RKO (cell line): Measurements from ENCODE around the gene EHD1.

ENCODE experiments used
- DNase-seq: peaks from one replicate; pipeline ENCODE4 v3.0.0-alpha.2; 2016; ENCODE audit warnings: low spot score

The EHD1 gene

DNA sequence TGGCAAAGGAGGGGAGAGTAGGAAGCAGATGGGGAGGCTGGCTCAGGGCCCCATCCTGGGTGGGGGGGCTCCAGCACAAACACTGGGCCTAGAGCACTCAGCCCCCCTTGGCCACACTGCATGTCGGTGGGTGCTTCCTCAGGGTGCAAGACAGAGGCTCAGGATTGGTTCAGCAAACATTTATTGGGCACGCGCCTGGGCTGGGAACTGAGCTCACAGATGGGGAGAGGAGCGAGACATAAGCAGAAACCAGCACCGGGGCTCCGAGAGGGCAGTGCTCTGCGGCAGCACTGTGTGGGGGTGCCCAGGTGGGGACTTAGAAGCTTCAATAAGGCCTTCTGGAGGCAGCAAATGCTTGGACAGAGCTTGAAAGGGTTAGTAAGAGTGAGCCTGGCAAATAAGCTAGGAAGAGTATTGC is 12.1 kb upstream of the EHD1 start:
- DNase-seq = no peak

- DNase-seq = peak; percentile 43
Observed at GRCh38 chr11:64888729-64889511, 10.5 kb upstream of the EHD1 start.

DNA sequence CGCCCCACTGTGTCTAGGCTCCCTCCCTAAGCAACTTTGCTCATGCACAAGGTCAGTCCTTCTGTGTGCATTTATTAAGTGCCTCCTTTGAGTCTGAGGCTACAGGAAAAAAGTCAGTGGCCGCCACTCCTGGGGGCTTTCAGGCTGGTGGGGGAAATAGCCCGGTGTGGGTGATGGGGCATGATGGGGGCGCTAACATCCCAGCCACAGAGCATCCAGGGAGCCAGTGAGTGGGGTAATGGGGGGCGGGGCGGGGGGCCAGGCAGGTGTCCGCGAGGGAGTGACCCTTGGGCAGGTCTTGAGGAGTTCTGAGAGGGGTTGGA is 9.9 kb upstream of the EHD1 start:
- DNase-seq = no peak

DNA sequence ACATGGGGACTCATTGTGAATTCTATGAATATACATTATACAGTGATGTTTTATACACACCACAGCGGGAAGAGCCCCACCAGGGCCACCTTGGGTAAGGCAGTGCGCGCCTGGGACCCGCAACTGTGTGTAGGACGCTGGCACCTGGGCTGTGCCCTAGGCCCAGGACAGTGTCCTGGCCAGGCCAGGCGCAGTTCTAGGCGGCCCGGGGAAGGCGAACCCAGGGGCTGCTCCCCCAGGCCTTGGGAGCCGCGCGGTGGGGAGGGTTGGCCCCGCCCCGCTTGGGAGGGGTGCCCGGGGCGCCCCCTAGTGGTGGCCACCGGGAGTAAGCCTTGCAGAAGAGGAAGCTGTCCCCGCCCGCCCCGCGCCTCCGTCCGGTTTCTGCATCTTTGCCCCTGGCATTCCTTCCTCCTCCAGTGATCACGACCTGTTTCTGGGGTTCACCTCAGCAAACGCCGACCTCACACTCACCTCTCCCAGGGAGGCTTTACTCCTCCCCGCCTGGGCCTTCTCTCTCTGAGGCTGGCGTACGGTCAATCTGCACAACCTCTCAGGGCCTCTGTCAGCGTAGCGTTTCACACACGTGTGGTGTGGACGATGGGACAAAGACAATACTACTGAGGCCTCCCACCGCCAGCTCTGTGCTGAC is 9.5 kb upstream of the EHD1 start:
- DNase-seq = peak; percentile 62

DNA sequence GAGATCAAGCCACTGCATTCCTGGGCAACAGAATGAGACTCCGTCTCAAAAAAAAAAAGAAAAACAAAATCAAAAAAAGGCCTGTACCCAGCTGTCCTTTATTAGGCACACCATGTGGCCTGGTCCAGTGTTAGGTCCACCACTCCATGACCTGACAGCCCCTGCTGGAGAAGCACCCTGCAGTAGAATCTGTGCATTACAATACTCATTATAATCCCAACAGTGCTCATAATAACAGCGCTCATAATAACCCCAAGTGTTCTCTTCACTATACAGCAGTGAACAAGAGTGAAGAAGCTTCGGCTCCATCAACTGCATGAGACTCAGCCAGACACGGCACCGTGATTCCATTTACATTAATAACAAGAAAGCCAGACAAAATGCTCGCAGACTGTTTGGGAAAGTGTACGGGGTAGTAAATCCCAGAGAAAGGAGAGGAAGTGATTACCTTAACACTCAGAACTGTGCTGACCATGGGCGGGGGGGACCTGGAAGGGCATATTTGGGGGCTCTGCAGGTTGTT is 8.9 kb upstream of the EHD1 start:
- DNase-seq = no peak

DNA sequence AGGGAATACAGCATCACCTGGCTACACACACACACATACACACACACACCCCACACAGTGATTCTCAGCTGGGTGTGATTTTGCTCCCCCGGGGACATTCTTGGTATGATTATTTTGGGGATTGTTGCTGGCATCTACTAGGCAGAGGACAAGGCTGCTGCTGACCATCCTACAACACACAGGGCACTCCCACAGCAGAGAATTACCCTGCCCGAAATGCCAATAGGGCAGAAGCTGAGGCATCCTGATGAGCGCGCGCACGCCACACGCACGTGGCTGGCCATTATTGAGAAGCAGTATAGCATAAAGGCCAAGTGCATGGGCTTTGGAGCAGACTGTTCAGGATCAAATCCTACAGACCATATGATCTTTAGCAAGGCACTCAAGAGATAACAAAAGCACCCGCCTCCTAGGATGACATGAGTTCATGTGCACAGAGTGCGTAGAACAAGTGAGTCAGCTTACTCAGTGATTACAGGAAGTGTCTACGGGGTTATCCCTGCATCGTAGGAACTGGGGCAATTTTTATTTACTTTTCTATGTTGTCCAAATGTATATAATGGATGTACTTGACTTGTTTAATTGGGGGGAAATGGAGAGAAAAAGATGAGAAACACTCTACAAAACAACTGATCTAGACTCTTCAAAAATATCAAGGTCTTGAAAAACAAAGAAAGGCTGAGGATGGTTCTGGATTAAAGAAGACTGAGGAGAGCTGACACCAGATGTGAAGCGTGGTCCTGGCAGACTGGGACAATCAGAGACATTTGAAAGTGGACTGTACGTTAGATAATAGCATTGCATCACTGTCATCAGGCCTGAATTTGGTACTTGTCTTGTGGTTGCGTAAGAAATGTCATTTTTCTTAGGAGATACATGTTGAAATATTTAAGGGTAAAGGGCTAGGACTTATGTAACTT is 7.2 kb upstream of the EHD1 start:
- peak; percentile 81 for DNase-seq

DNA sequence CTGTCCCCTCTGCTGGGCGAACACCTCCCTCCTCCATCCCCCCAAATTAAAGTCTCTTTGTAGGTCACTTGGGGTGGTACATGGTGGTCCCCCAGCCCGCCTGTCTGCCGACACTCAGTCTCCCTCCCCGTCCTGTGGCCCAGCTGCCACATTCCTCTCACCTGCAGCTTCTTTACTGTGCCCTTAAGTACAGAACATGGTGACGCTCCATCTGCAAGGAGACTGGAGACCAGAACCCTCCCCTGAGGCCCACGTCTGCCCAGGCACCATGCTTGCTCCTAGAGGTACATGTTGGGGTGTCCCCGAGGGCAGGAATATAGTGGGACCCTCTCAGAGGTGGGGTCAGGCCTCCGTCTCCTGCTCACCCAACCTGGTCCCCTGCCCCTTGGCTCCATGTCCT is 5.6 kb upstream of the EHD1 start:
- DNase-seq = no peak

DNA sequence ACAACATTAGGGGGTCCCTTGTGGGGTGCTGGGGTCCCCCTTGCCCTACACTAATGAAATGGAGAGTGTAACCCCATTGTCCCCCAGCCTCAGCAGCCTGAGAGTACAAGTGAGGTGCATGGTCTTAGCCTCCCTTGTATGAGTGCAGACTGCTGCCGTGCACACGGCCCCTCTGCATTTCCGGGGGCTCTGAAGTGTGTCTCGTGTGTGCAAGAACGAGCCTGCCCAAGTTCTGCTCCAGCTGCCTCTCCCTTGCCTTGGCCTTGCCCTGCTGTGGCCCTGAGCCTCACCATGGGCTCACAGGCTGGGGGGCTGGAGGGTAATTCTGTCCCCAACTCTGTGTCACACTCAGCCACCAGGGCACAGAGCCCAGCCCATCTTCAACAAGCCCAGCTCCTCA is 5.2 kb upstream of the EHD1 start:
- DNase-seq = no peak

DNA sequence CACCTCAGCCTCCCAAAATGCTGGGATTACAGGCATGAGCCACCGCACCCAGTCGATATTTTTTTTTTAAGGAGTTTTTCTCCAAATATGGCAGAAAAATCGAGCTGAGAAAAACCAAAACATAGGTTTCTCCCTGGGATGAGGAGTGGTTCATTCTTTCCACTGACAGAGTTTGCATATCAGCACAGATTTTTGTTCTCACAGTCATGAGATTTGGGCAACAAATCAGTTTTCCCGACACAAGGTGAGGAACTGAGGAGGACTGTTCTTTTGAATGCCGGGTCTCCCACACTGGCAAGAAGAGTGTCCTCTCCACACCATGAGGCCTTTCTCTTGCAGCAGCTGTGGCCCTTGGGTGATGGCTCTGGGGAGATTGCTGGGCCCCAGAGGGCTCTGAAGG is 3.8 kb upstream of the EHD1 start:
- no peak for DNase-seq

DNA sequence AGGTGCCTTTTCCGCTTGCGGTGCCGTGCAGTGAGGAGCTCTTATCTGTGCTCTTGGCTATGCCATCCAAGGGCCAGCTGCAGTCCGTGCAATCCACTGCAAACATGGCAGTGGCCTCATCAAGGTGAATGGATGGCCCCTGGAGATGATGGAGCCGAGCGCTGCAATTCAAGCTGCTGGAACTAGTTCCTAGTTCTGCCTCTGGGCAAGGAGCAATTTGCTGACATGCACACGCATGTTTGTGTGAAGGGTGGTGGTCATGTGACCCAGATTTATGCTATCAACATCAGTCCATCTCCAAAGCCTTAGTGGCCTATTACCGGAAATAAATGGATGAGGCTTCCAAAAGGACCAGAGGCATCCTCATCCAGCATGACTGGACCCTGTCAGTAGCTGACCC is 3.1 kb upstream of the EHD1 start:
- DNase-seq = no peak

- DNase-seq = no peak
Observed at GRCh38 chr11:64880240-64881001, 2.0 kb upstream of the EHD1 start.

GRCh38 chr11:64879244-64879900 is 951 bp upstream of the EHD1 start:
- DNase-seq = no peak

GRCh38 chr11:64878223-64878493 is 263 bp downstream of the EHD1 start:
- no peak for DNase-seq

GRCh38 chr11:64877390-64878222 is 815 bp downstream of the EHD1 start:
- DNase-seq = no peak

DNA sequence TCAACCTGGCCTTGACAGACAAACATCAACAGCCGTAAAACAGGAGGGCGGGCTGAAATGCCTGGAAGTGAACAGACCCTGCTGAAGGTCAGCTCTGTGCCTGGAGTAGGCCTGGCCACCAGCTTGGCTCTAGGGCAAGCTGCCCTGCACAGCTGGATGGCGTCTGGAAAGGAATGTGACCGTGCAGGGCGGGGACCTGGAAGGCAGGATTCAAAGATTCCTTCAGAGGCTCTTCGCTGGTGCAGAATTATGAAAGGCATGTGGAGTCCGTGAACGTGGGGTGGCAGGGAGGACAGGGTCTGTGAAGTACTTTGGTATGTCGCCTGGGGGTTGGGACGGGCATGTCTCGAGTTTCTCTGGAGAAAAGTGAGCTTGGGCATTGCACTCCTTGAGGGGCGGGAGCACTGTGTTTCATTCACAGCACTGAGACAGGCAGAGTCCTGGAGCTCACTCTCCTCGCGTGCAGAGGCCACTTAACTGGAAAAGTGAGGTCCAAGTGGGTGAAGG is 1.5 kb downstream of the EHD1 start:
- no peak for DNase-seq

DNA sequence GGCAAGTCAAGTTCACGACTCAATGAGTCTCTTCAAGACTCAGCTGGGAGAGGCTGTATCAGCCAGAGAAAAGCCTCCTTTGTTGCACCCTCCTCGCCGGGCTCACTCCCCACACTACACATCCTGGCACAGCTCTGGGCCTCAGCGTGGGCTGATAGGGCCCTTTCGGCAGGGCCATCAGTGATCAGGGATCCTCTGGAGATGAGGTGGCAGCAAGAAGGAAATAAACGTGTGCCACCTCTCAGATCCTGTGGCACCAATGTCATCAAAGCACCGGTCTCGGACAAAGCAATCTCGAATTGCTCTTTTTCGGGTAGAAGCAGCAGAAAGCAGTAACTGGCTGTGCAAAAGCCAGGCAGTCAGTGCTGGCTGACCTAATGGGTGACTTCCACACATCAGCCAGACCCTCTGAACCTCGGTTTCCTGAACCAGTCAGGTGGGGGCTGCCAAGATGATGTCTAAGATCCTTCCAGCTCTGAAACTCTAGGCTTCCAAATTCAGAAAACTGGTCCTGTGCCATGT is 2.1 kb downstream of the EHD1 start:
- DNase-seq = no peak

DNA sequence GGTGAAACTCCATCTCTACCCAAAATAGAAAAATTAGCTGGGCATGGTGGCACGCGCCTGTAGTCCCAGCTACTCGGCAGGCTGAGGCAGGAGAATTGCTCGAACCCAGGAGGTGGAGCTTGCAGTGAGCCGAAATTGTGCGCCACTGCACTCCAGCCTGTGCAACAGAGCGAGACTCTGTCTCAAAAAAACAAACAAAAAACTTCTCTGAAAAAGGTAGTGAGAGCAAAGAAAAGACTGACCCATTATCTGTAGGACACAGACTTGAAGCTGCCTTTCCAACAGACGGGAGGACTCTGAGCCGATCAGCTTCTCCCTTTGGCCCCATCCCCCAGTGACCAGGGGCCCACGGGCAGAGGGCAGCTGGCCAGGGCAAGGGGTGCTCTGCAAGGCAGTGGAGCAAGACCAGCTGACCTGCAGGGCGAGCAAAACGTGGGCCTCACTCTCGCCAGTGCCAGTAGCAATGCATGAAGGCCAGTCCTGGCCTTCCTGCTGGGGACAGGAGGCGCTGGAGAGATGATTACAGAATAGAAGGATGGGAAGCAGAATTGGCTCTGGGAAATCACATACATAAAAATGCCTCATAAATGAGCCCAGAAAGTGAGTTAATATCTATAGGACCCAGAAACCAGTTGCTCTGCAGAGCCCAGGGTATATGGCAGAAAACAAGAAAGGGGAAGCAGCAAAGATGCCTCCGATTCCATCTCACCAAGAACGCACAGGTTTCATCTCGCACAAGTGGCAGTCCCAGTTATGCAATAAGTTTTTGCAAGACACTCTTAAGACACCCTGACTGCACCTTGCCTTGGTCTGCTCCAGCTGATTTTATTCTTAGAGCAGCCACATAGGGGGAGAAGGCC is 2.8 kb downstream of the EHD1 start:
- no peak for DNase-seq

GRCh38 chr11:64874308-64875240 is 3.8 kb downstream of the EHD1 start:
- no peak for DNase-seq
